Type B pancreatic cell (in vitro differentiated cells): ENCODE measurements around the gene TPST1. TPM values are rescaled to one million over a fixed set of nuclear protein-coding genes. Genes with fewer than 3 reads are reported as not detected.

Experiments
- DNase-seq: peaks from one replicate; pipeline ENCODE4 v3.0.0; 2021; ENCODE audit warnings: mixed read lengths; ENCODE audit not compliant: unreplicated experiment; ENCODE audit errors: extremely low spot score
- H3K27ac Mint-ChIP-seq: 2 replicates; pipeline ENCODE4 v1.8.0; 2021; ENCODE audit warnings: mild to moderate bottlenecking, mixed read lengths
- H3K27me3 Mint-ChIP-seq: 2 replicates; pipeline ENCODE4 v1.8.0; 2021; ENCODE audit warnings: mixed read lengths
- H3K36me3 Mint-ChIP-seq: 2 replicates; pipeline ENCODE4 v1.8.0; 2021; ENCODE audit warnings: mixed read lengths
- H3K4me1 Mint-ChIP-seq: one replicate; pipeline ENCODE4 v1.8.0; 2021; ENCODE audit warnings: mixed read lengths; ENCODE audit not compliant: unreplicated experiment
- H3K4me3 Mint-ChIP-seq: 2 replicates; pipeline ENCODE4 v1.8.0; 2021; ENCODE audit warnings: mild to moderate bottlenecking, mixed read lengths
- H3K9me3 Mint-ChIP-seq: 2 replicates; pipeline ENCODE4 v1.8.0; 2021; ENCODE audit warnings: mixed read lengths
- CTCF ChIP-seq: fragments of 200-600 bp; sonication (generic); conservative IDR thresholded peaks from 2 replicates; pipeline ENCODE4 v1.5.0; 2021; ENCODE audit warnings: antibody characterized with exemption, mild to moderate bottlenecking
- total RNA-seq: library from RNA; stranded (reverse); gene quantifications from 2 replicates; pipeline ENCODE4 v1.2.1, GENCODE V29; 2021; ENCODE audit warnings: low replicate concordance

TPST1 gene
- total RNA-seq, 1 donor from 2014 or later = 26.9 TPM

- Mint-ChIP-seq H3K4me1 (no peaks in the 10 kb centered on the region), H3K9me3 (no peaks in the 10 kb centered on the region), H3K36me3 (no peaks in the 10 kb centered on the region), H3K27me3 (no peaks in the 10 kb centered on the region), H3K4me3 (no peak overlapping the region), H3K27ac (no peak overlapping the region)
- DNase-seq = no peak
- no peak for TF ChIP-seq CTCF
Measured at GRCh38 chr7:66190504-66190857, 14.7 kb upstream of the TPST1 start.

- H3K9me3 Mint-ChIP-seq = no peaks in the 10 kb centered on the region
Measured at GRCh38 chr7:66193146-66193725, 11.9 kb upstream of the TPST1 start.

GRCh38 chr7:66198469-66198868 is 6.7 kb upstream of the TPST1 start:
- Mint-ChIP-seq H3K9me3 (no peaks in the 10 kb centered on the region), H3K27ac (no peak overlapping the region), H3K27me3 (no peaks in the 10 kb centered on the region), H3K36me3 (no peaks in the 10 kb centered on the region), H3K4me1 (peaks cover 6% of the 10 kb centered on the region), H3K4me3 (no peak overlapping the region)
- TF ChIP-seq CTCF = no peak
- DNase-seq = no peak

More at GRCh38 chr7:66193146-66193725, 11.9 kb upstream of the TPST1 start:
- no peak for DNase-seq
- H3K36me3 Mint-ChIP-seq = no peaks in the 10 kb centered on the region
- H3K27me3 Mint-ChIP-seq = no peaks in the 10 kb centered on the region
- no peak overlapping the region for H3K27ac Mint-ChIP-seq
- no peak for TF ChIP-seq CTCF
- no peaks in the 10 kb centered on the region for H3K4me1 Mint-ChIP-seq
- H3K4me3 Mint-ChIP-seq = no peak overlapping the region

GRCh38 chr7:66198956-66199355 is 6.2 kb upstream of the TPST1 start:
- Mint-ChIP-seq H3K27me3 (no peaks in the 10 kb centered on the region), H3K9me3 (no peaks in the 10 kb centered on the region), H3K4me1 (peaks cover 6% of the 10 kb centered on the region), H3K27ac (no peak overlapping the region), H3K36me3 (no peaks in the 10 kb centered on the region), H3K4me3 (no peak overlapping the region)
- no peak for DNase-seq
- TF ChIP-seq CTCF = no peak

- no peak for TF ChIP-seq CTCF
- Mint-ChIP-seq H3K4me1 (peaks cover 16% of the 10 kb centered on the region), H3K36me3 (no peaks in the 10 kb centered on the region), H3K4me3 (peak overlapping the region; percentile 41), H3K27ac (no peak overlapping the region), H3K9me3 (no peaks in the 10 kb centered on the region), H3K27me3 (peaks cover 4% of the 10 kb centered on the region)
- no peak for DNase-seq
Measured at GRCh38 chr7:66202441-66202840, 2.7 kb upstream of the TPST1 start.

GRCh38 chr7:66205741-66206090 is 582 bp downstream of the TPST1 start:
- H3K4me3 Mint-ChIP-seq = peak overlapping the region; percentile 98
- TF ChIP-seq CTCF = no peak
- H3K27ac Mint-ChIP-seq = peak overlapping the region; percentile 90
- H3K9me3 Mint-ChIP-seq = no peaks in the 10 kb centered on the region
- H3K27me3 Mint-ChIP-seq = peaks cover 4% of the 10 kb centered on the region
- H3K36me3 Mint-ChIP-seq = peaks cover 19% of the 10 kb centered on the region
- peaks cover 23% of the 10 kb centered on the region for H3K4me1 Mint-ChIP-seq
- no peak for DNase-seq
